GM12891 (cell line): ENCODE results near the gene NAALADL2.

Experiments used
- POLR2A ChIP-seq: IDR thresholded peaks from 2 replicates; pipeline ENCODE4 v1.6.1; 2011; ENCODE audit warnings: low read depth, low read length, control low read depth
- POLR2AphosphoS5 ChIP-seq: IDR thresholded peaks from 2 replicates; pipeline ENCODE4 v1.6.1; 2011; ENCODE audit warnings: low read depth, low read length, control low read depth
- TAF1 ChIP-seq: IDR thresholded peaks from 2 replicates; pipeline ENCODE4 v1.6.1; 2011; ENCODE audit warnings: low read depth, low read length, control low read depth

DNA sequence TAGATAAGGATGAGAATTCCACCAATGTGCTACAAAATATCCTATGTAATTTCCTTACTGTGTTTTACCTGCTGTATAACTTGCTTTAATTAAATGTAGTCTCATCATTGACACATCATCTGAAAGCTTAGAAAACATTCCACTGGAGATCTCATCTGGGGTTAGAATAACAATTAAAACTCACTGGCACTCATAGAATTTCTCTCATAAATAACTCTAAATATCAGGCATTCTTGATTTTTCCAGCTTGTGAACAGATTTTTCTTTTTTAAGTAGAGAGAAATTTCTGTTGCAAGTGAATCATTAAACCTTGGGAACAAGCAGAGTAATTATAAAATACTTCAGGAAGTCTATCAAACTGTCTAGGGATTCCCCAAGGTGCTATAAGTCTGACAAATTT is 843.8 kb downstream of the NAALADL2 start:
- TF ChIP-seq POLR2AphosphoS5: no peak
- TF ChIP-seq POLR2A: no peak
- no peak for TF ChIP-seq TAF1
